A549 (cell line): ENCODE results near the gene CADM2. TPM values are rescaled to one million over a fixed set of nuclear protein-coding genes. Genes with fewer than 3 reads are reported as not detected.

Source experiments
- ATAC-seq, 2 experiments: fragments of 200-7000 bp in 1 of 2; fragments of >200 bp in 1 of 2; cut with Nextera tagmentation in 1 of 2; cut with Tn5 transposase in 1 of 2; 3 replicates each; pipeline versions ENCODE4 v1.8.0 to v1.9.1; 2018 to 2020; ENCODE audit warnings: mild to moderate bottlenecking in 1 of 2, moderate library complexity in 1 of 2
- CTCF ChIA-PET: fragments of 300-600 bp; sonication (Branson Sonifier 250); formaldehyde crosslinking; extraction: SDS; loops from one replicate; lab custom pipeline; 2021; ENCODE audit warnings: antibody characterized with exemption, inconsistent platforms; lab: Yijun Ruan, JAX
- POLR2A ChIA-PET: fragments of 350-600 bp; formaldehyde crosslinking; extraction: SDS; loops from one replicate; lab custom pipeline; 2021; ENCODE audit warnings: antibody characterized with exemption, inconsistent platforms; lab: Yijun Ruan, JAX
- DNase-seq, 2 experiments: peaks; one replicate each; pipeline versions ENCODE4 v3.0.0 to v3.0.0-alpha.2; 2011 to 2016; ENCODE audit warnings: low read depth in 1 of 2, low spot score in 1 of 2
- FAIRE-seq: peaks from 2 replicates; lab custom pipeline; 2011; peaks lifted over from hg19 to GRCh38; lab: Jason Lieb, UNC
- H3K27ac ChIP-seq, 2 experiments: fragments of >200 bp; sonication (Bioruptor Twin); formaldehyde crosslinking; 3 replicates each; pipeline ENCODE4 v1.5.1; 2016 to 2017
- H3K4me1 ChIP-seq: fragments of >200 bp; sonication (Bioruptor Twin); formaldehyde crosslinking; 3 replicates; pipeline ENCODE4 v1.6.1; 2016
- H3K4me2 ChIP-seq: fragments of >200 bp; sonication (Bioruptor Twin); formaldehyde crosslinking; 3 replicates; pipeline ENCODE4 v1.6.1; 2016
- H3K4me3 ChIP-seq: fragments of >200 bp; sonication (Bioruptor Twin); formaldehyde crosslinking; 3 replicates; pipeline ENCODE4 v1.5.1; 2016
- H3K9me3 ChIP-seq: fragments of >200 bp; sonication (Bioruptor Twin); formaldehyde crosslinking; 3 replicates; pipeline ENCODE4 v1.6.1; 2016
- BHLHE40 ChIP-seq: IDR thresholded peaks from 2 replicates; pipeline ENCODE4 v1.6.1; 2012; ENCODE audit warnings: low read depth, low read length, inconsistent platforms
- CBX2 ChIP-seq: fragments of 200-600 bp; sonication (generic); IDR thresholded peaks from 2 replicates; pipeline ENCODE4 v1.6.1; 2016; ENCODE audit warnings: low read depth, mild to moderate bottlenecking, borderline replicate concordance
- CBX8 ChIP-seq: fragments of 200-600 bp; sonication (generic); IDR thresholded peaks from 2 replicates; pipeline ENCODE4 v1.6.1; 2016
- CEBPB ChIP-seq, 2 experiments: fragments of >200 bp in 1 of 2; sonication (Bioruptor Twin) in 1 of 2; formaldehyde crosslinking in 1 of 2; IDR thresholded peaks; 2 replicates each; pipeline ENCODE4 v1.6.1; 2012 to 2016
- CHD2 ChIP-seq: fragments of 150-350 bp; IDR thresholded peaks from 2 replicates; pipeline ENCODE4 v1.6.1; 2014; ENCODE audit warnings: low read length; ENCODE audit not compliant: partially characterized antibody
- CHD4 ChIP-seq: fragments of 200-600 bp; sonication (generic); IDR thresholded peaks from 2 replicates; pipeline ENCODE4 v1.6.1; 2016; ENCODE audit warnings: antibody characterized with exemption, mild to moderate bottlenecking, borderline replicate concordance
- ESRRA ChIP-seq: fragments of 150-350 bp; IDR thresholded peaks from 2 replicates; pipeline ENCODE4 v1.6.1; 2014; ENCODE audit warnings: mild to moderate bottlenecking, low read length, borderline replicate concordance
- FOSL2 ChIP-seq, 2 experiments: fragments of 450-650 bp in 1 of 2; fragments of >200 bp in 1 of 2; sonication (Bioruptor Twin) in 1 of 2; formaldehyde crosslinking; IDR thresholded peaks; 2 replicates each; pipeline versions ENCODE4 v1.5.0 to v1.6.1; 2016 to 2020; ENCODE audit warnings: mild to moderate bottlenecking in 1 of 2, moderate library complexity in 1 of 2
- HEYL ChIP-seq: fragments of 250-450 bp; sonication (Bioruptor Pico); IDR thresholded peaks from 2 replicates; pipeline ENCODE4 v1.8.0; 2021; ENCODE audit warnings: mild to moderate bottlenecking, moderate library complexity
- HOXB5 ChIP-seq: fragments of 250-450 bp; sonication (Bioruptor Pico); IDR thresholded peaks from 2 replicates; pipeline ENCODE4 v1.5.0; 2020; ENCODE audit warnings: mild to moderate bottlenecking, moderate library complexity
- MAZ ChIP-seq: fragments of 150-350 bp; IDR thresholded peaks from 2 replicates; pipeline ENCODE4 v1.6.1; 2014; ENCODE audit warnings: antibody characterized with exemption, low read depth, low read length, borderline replicate concordance
- MYC ChIP-seq: IDR thresholded peaks from 2 replicates; pipeline ENCODE4 v1.6.1; 2012; ENCODE audit warnings: mild to moderate bottlenecking, inconsistent platforms, low read length, improper control_type of control experiment, borderline replicate concordance
- NPAS2 ChIP-seq: fragments of 250-450 bp; sonication (Bioruptor Pico); IDR thresholded peaks from 2 replicates; pipeline ENCODE4 v1.8.0; 2022; ENCODE audit warnings: mild to moderate bottlenecking, moderate library complexity, borderline replicate concordance
- POLR2AphosphoS2 ChIP-seq: conservative IDR thresholded peaks from 2 replicates; pipeline ENCODE4 v1.6.1; 2012; ENCODE audit warnings: low read length, improper control_type of control experiment, inconsistent platforms
- RAD21 ChIP-seq, 2 experiments: fragments of >200 bp in 1 of 2; sonication (Bioruptor Twin) in 1 of 2; formaldehyde crosslinking in 1 of 2; IDR thresholded peaks in 1 of 2; conservative IDR thresholded peaks in 1 of 2; 2 replicates in 1 of 2; 3 replicates in 1 of 2; pipeline ENCODE4 v1.6.1; 2012 to 2018; ENCODE audit warnings: inconsistent platforms in 1 of 2
- RCOR1 ChIP-seq: fragments of 150-350 bp; IDR thresholded peaks from 2 replicates; pipeline ENCODE4 v1.6.1; 2014; ENCODE audit warnings: antibody characterized with exemption, low read length, low read depth
- REST ChIP-seq: fragments of 200-600 bp; sonication (generic); IDR thresholded peaks from 2 replicates; pipeline ENCODE4 v1.6.1; 2016; ENCODE audit warnings: antibody characterized with exemption, mild to moderate bottlenecking, moderate library complexity
- RNF2 ChIP-seq: fragments of 200-600 bp; sonication (generic); IDR thresholded peaks from 2 replicates; pipeline ENCODE4 v1.6.1; 2016; ENCODE audit warnings: low read depth, mild to moderate bottlenecking, antibody characterized with exemption, moderate library complexity, borderline replicate concordance
- SMC3 ChIP-seq: fragments of >200 bp; sonication (Bioruptor Twin); formaldehyde crosslinking; IDR thresholded peaks from 3 replicates; pipeline ENCODE4 v1.6.1; 2018; ENCODE audit warnings: inconsistent platforms
- TFCP2L1 ChIP-seq: fragments of 250-450 bp; sonication (Bioruptor Pico); IDR thresholded peaks from 2 replicates; pipeline ENCODE4 v1.5.0; 2021; ENCODE audit warnings: mild to moderate bottlenecking
- TP53 ChIP-seq: fragments of 250-450 bp; sonication (Bioruptor Pico); IDR thresholded peaks from 2 replicates; pipeline ENCODE4 v1.5.0; 2021; ENCODE audit warnings: mild to moderate bottlenecking, moderate library complexity
- ZNF302 ChIP-seq: fragments of 250-450 bp; sonication (Bioruptor Pico); IDR thresholded peaks from 2 replicates; pipeline ENCODE4 v1.9.0; 2021; ENCODE audit warnings: inconsistent platforms, mild to moderate bottlenecking, moderate library complexity
- ZSCAN20 ChIP-seq: fragments of 250-450 bp; sonication (Bioruptor Pico); IDR thresholded peaks from 2 replicates; pipeline ENCODE4 v1.8.0; 2022; ENCODE audit warnings: mild to moderate bottlenecking, moderate library complexity
- WGBS: methylation state at CpG from one replicate; pipeline ENCODE4 v1.1.6; 2017; ENCODE audit errors: missing lambda C conversion rate; 5-methylcytosine and 5-hydroxymethylcytosine counted together
- polyA plus RNA-seq, 4 experiments: library from polyadenylated mRNA; depleted of rRNA in 3 of 4; stranded (reverse); fragments of >200 nt; fragmentation: RNase III in 1 of 4; extraction: RNeasy Plus Mini Kit Qiagen cat#74134 plus additional on column Dnase treatment in 1 of 4; gene quantifications; 2 replicates in 3 of 4; 3 replicates in 1 of 4; pipeline ENCODE4 v1.2.3, GENCODE V29; 2011 to 2017
- TF ChIP-seq, protein P1 (sequence below): fragments of >200 bp; sonication (Bioruptor Twin); formaldehyde crosslinking; IDR thresholded peaks from 3 replicates; pipeline ENCODE4 v1.6.1; 2016
- TF ChIP-seq, protein P2 (sequence below): fragments of >200 bp; sonication (Bioruptor Twin); formaldehyde crosslinking; IDR thresholded peaks from 2 replicates; pipeline ENCODE4 v1.6.1; 2016

The CADM2 gene
- polyA plus RNA-seq, 2 of the 4 experiments (the other 2 are of a cell fraction): 0.05 to 0.71 TPM

- Histone ChIP-seq H3K4me2 (no peak overlapping the region), H3K27ac (no peak overlapping the region), H3K4me1 (no peaks in the 10 kb centered on the region), H3K4me3 (no peak overlapping the region), H3K9me3 (no peaks in the 10 kb centered on the region)
- CTCF ChIA-PET: no interaction called here
- no peak for FAIRE-seq
- TF ChIP-seq CBX8 (no peak), RCOR1 (no peak), ZSCAN20 (CRISPR knock-in tag) (no peak), RNF2 (no peak), TP53 (CRISPR knock-in tag) (no peak), CEBPB (IDR thresholded peaks at IDR 0.05) (no peak), HOXB5 (CRISPR knock-in tag) (no peak), CHD4 (no peak)
- TF ChIP-seq, protein P1, sequence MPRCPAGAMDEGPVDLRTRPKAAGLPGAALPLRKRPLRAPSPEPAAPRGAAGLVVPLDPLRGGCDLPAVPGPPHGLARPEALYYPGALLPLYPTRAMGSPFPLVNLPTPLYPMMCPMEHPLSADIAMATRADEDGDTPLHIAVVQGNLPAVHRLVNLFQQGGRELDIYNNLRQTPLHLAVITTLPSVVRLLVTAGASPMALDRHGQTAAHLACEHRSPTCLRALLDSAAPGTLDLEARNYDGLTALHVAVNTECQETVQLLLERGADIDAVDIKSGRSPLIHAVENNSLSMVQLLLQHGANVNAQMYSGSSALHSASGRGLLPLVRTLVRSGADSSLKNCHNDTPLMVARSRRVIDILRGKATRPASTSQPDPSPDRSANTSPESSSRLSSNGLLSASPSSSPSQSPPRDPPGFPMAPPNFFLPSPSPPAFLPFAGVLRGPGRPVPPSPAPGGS: no peak
- no peak for ATAC-seq
- POLR2A ChIA-PET: no interaction called here
- no peak for DNase-seq
These were observed 30.3 kb downstream of the CADM2 start for GRCh38 chr3:84989102-84989501.

DNA sequence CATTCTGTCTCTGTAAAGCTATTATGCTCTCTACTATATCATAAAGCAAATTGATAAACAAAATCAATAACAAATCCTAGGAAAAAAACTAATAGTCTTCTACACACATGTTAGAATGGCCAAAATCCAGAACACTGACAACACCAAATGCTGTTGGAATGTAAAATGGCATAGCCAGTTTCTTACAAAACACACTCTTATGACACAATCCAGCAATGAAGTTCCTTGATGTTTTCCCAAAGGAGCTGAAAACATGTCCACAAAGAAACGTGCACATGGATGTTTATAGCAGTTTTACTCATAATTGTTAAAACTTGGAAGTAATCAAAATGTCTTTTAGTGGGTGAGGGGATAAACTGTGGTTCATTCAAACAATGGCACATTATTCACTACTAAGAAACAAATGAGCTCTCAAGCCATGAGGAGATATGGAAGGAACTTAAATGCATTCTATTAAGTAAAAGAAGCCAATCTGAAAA, 32.7 kb downstream of the CADM2 start:
- WGBS: 3% methylated on average over 1 of the region's 1 CpG
- FAIRE-seq: no peak
- H3K4me3 ChIP-seq: no peak overlapping the region
- no peak overlapping the region for H3K27ac ChIP-seq
- no peaks in the 10 kb centered on the region for H3K9me3 ChIP-seq
- no peak overlapping the region for H3K4me2 ChIP-seq
- TF ChIP-seq MYC (no peak), RCOR1 (no peak), FOSL2 (IDR thresholded peaks at IDR 0.05) (no peak), FOSL2 (CRISPR knock-in tag; IDR thresholded peaks at IDR 0.05) (no peak), REST (no peak), CHD2 (no peak), RNF2 (no peak), CEBPB (IDR thresholded peaks at IDR 0.05) (no peak), POLR2AphosphoS2 (no peak), HEYL (CRISPR knock-in tag) (no peak), MAZ (no peak), CBX2 (no peak)
- TF ChIP-seq, protein P1: no peak
- TF ChIP-seq, all 56 proteins: peak for 0
- no peak for DNase-seq
- ChIA-PET POLR2A (no interaction called here), CTCF (no interaction called here)
- no peaks in the 10 kb centered on the region for H3K4me1 ChIP-seq
- no peak for ATAC-seq

DNA sequence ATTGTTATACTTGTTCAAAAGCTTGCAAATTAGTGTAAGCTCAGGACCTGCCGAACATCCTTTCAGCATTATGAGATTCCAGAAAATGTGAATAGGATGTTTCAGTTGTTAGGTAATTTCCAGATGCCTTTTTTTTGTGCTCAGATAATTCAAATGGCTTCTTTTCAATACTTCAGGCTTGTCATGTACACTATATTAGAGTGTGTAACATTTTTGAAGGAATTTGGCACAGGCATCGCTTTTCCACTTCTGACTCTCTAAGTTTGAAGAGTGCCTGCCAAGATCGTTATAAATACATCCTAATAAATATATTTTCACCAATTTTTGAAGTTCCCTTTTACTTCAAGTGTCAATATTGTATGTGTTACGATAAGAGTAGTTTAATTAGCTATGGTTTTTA, 35.2 kb downstream of the CADM2 start:
- Histone ChIP-seq H3K4me1 (no peaks in the 10 kb centered on the region), H3K4me2 (no peak overlapping the region), H3K9me3 (no peaks in the 10 kb centered on the region), H3K27ac (no peak overlapping the region), H3K4me3 (no peak overlapping the region)
- ChIA-PET CTCF (no interaction called here), POLR2A (no interaction called here)
- FAIRE-seq: no peak
- WGBS: 40% methylated on average over 4 of the region's 4 CpGs
- ATAC-seq: no peak
- no peak for TF ChIP-seq ZNF302 (CRISPR knock-in tag)
- TF ChIP-seq BHLHE40: no peak
- TF ChIP-seq, protein P1: no peak
- no peak for TF ChIP-seq RAD21 (conservative IDR thresholded peaks at IDR 0.05 in 1 of 2, IDR thresholded peaks at IDR 0.05 in 1 of 2)
- TF ChIP-seq HOXB5 (CRISPR knock-in tag): no peak
- TF ChIP-seq SMC3: no peak
- TF ChIP-seq, protein P2, sequence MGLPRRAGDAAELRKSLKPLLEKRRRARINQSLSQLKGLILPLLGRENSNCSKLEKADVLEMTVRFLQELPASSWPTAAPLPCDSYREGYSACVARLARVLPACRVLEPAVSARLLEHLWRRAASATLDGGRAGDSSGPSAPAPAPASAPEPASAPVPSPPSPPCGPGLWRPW: no peak
- TF ChIP-seq NPAS2: no peak
- no peak for TF ChIP-seq TFCP2L1 (CRISPR knock-in tag)
- no peak for TF ChIP-seq ESRRA
- no peak for DNase-seq
